SK-N-SH treated with all-trans-retinoic acid at 6 μM for 48 hours (cell line): ENCODE data around the gene ZNF283.

Experiments used
- ARNTL ChIP-seq: fragments of 450-650 bp; formaldehyde crosslinking; IDR thresholded peaks from 2 replicates; pipeline ENCODE4 v1.5.0; 2020; ENCODE audit warnings: low read depth, mild to moderate bottlenecking, moderate library complexity, borderline replicate concordance
- BACH2 ChIP-seq: fragments of 250-450 bp; sonication (Bioruptor Pico); IDR thresholded peaks from 2 replicates; pipeline ENCODE4 v1.9.0; 2021; ENCODE audit warnings: mild to moderate bottlenecking, borderline replicate concordance
- GLIS3 ChIP-seq: fragments of 250-450 bp; sonication (Bioruptor Pico); IDR thresholded peaks from 2 replicates; pipeline ENCODE4 v1.5.0; 2020; ENCODE audit warnings: mild to moderate bottlenecking, moderate library complexity
- OSR1 ChIP-seq: fragments of 250-450 bp; sonication (Bioruptor Pico); IDR thresholded peaks from 2 replicates; pipeline ENCODE4 v1.8.0; 2022; ENCODE audit warnings: moderate library complexity, mild to moderate bottlenecking, inconsistent platforms
- TSHZ2 ChIP-seq: fragments of 250-450 bp; sonication (Bioruptor Pico); IDR thresholded peaks from 2 replicates; pipeline ENCODE4 v1.5.0; 2020; ENCODE audit warnings: mild to moderate bottlenecking, moderate library complexity

- TF ChIP-seq TSHZ2 (CRISPR knock-in tag) (no peak), GLIS3 (no peak), ARNTL (CRISPR knock-in tag) (no peak), OSR1 (no peak), BACH2 (no peak)
These were observed 30.0 kb upstream of the ZNF283 start for GRCh38 chr19:43797118-43797517.
